GM19238 (cell line): ENCODE measurements around the gene CASTOR1.

Experiments used
- DNase-seq: peaks from one replicate; pipeline ENCODE4 v3.0.0; 2011; ENCODE audit warnings: low spot score; ENCODE audit not compliant: insufficient read length

CASTOR1 gene

GRCh38 chr22:30266445-30267381 is 22.6 kb downstream of the CASTOR1 start, which contains the start of gene OSM:
OSM (minus strand) TSS chr22:30266851; CDS start chr22:30266799, 52 bp downstream.
- DNase-seq: no peak

GRCh38 chr22:30265823-30266444 is 23.4 kb downstream of the CASTOR1 start:
- peak; percentile 81 for DNase-seq

- no peak for DNase-seq
These were observed 24.1 kb downstream of the CASTOR1 start for GRCh38 chr22:30265131-30265720.

GRCh38 chr22:30263883-30264282 is 25.4 kb downstream of the CASTOR1 start:
- no peak for DNase-seq

- DNase-seq: peak; percentile 69
These were observed 26.2 kb downstream of the CASTOR1 start for GRCh38 chr22:30262917-30263741.

GRCh38 chr22:30262112-30262511 is 27.2 kb downstream of the CASTOR1 start:
- DNase-seq: no peak

GRCh38 chr22:30261134-30261533 is 28.2 kb downstream of the CASTOR1 start:
- DNase-seq: no peak

GRCh38 chr22:30260682-30261081 is 28.6 kb downstream of the CASTOR1 start:
- DNase-seq: no peak

GRCh38 chr22:30260276-30260675 is 29.0 kb downstream of the CASTOR1 start:
- DNase-seq: no peak

- DNase-seq: no peak
These were observed 35.0 kb downstream of the CASTOR1 start for GRCh38 chr22:30254314-30254713.

- DNase-seq: no peak
These were observed 36.0 kb downstream of the CASTOR1 start for GRCh38 chr22:30253205-30253852.

GRCh38 chr22:30252411-30253204 is 36.7 kb downstream of the CASTOR1 start:
- DNase-seq: no peak

GRCh38 chr22:30251711-30252110 is 37.6 kb downstream of the CASTOR1 start:
- DNase-seq: no peak

GRCh38 chr22:30250661-30251267 is 38.5 kb downstream of the CASTOR1 start:
- no peak for DNase-seq

- no peak for DNase-seq
These were observed 39.2 kb downstream of the CASTOR1 start for GRCh38 chr22:30250039-30250565.

GRCh38 chr22:30249049-30250038 is 40.0 kb downstream of the CASTOR1 start:
- no peak for DNase-seq

GRCh38 chr22:30248484-30248883 is 40.8 kb downstream of the CASTOR1 start:
- no peak for DNase-seq

- DNase-seq: no peak
These were observed 41.3 kb downstream of the CASTOR1 start for GRCh38 chr22:30247974-30248373.
